ENCODE results near the gene MOSPD3. TPM values are rescaled to one million over a fixed set of nuclear protein-coding genes. Genes with fewer than 3 reads are reported as not detected.

Gene MOSPD3
- total and polyA plus RNA-seq, 2 of the 13 experiments (the other 11 are each of a cell fraction or from before 2014, with no cell fraction given): 7.6 to 8.8 TPM

GRCh38 chr7:100585511-100586265 lies 26.7 kb upstream of the MOSPD3 start, which contains the start of gene LRCH4 (continued):
- TF ChIP-seq THAP9 (CRISPR knock-in tag; IDR thresholded peaks at IDR 0.05; ENCODE audit: borderline replicate concordance): peak; percentile 64; the same call in 1 of the 2 replicates
- peak; percentile 61; the same call in 1 of the 2 replicates for TF ChIP-seq ZNF556 (CRISPR knock-in tag; IDR thresholded peaks at IDR 0.05; ENCODE audit: borderline replicate concordance)
- TF ChIP-seq BATF2 (CRISPR knock-in tag; IDR thresholded peaks at IDR 0.05): no peak
- peak; percentile 81; the same call in 1 of the 2 replicates for TF ChIP-seq GMEB1 (CRISPR knock-in tag; IDR thresholded peaks at IDR 0.05; ENCODE audit: borderline replicate concordance)
- TF ChIP-seq ZNF503 (CRISPR knock-in tag; IDR thresholded peaks at IDR 0.05): 0 out of 2 replicates have a peak, but pooled peaks have one; percentile 24
- TF ChIP-seq NKX3-1 (CRISPR knock-in tag; IDR thresholded peaks at IDR 0.05): peak; percentile 52; the same call in 1 of the 2 replicates
- peak; percentile 69 for TF ChIP-seq RXRB (CRISPR knock-in tag; IDR thresholded peaks at IDR 0.05; ENCODE audit: borderline replicate concordance)
- no peak for TF ChIP-seq TFDP2 (CRISPR knock-in tag; IDR thresholded peaks at IDR 0.05)
- TF ChIP-seq JUND (CRISPR knock-in tag; IDR thresholded peaks at IDR 0.05): no peak
- TF ChIP-seq KDM3A (CRISPR knock-in tag; IDR thresholded peaks at IDR 0.05; ENCODE audit: low read depth): peak; percentile 90; the same call in 1 of the 2 replicates
- 0 out of 2 replicates have a peak, but pooled peaks have one; percentile 49 for TF ChIP-seq CCDC6 (CRISPR knock-in tag; IDR thresholded peaks at IDR 0.05)
- TF ChIP-seq ZNF260 (CRISPR knock-in tag; IDR thresholded peaks at IDR 0.05; ENCODE audit: borderline replicate concordance, low read depth): no peak
- TF ChIP-seq FOXO1 (CRISPR knock-in tag; IDR thresholded peaks at IDR 0.05): 0 out of 2 replicates have a peak, but pooled peaks have one; percentile 50
- peak; percentile 92 for TF ChIP-seq ZNF619 (CRISPR knock-in tag; IDR thresholded peaks at IDR 0.05)
